Vagina (tissue), 2 donors: Measurements from ENCODE around the gene PRTG.

Experiments
- CTCF ChIP-seq, 3 experiments: fragments of 450-650 bp in 2 of 3; fragments of 200-600 bp in 1 of 3; sonication (generic) in 1 of 3; IDR thresholded peaks; one replicate each; pipeline ENCODE4 v1.5.1; 2017 to 2019; ENCODE audit warnings: antibody characterized with exemption in 3 of 3, mild to moderate bottlenecking in 2 of 3, moderate library complexity in 2 of 3
- POLR2A ChIP-seq, 2 donors: fragments of 450-650 bp; IDR thresholded peaks; one replicate each; pipeline ENCODE4 v1.6.1; 2017; ENCODE audit warnings: antibody characterized with exemption in 2 of 2, mild to moderate bottlenecking in 2 of 2, moderate library complexity in 2 of 2
- POLR2AphosphoS5 ChIP-seq, 2 donors: sonication (generic); formaldehyde crosslinking; IDR thresholded peaks; one replicate each; pipeline ENCODE4 v1.9.0; 2017; ENCODE audit warnings: antibody characterized with exemption in 2 of 2, mild to moderate bottlenecking in 2 of 2, low read depth in 1 of 2; ENCODE audit not compliant: insufficient read depth in 1 of 2

DNA sequence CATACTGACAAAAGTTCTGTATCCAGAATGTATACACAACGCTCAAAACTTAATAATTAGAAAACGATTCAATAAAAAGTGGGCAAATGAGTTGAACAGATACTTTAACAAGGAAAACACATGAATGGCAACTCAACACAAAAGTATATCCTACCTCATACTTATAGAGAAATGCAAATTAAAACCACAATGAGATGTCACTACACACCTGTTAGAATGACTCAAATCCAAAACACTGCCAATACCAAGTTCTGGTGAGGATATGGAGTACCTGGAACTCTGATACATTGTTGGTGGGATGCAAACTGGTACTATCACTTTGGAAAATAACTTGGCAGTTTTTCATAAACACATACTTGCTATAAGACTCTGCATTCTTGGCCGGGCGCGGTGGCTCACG is 42.1 kb downstream of the PRTG start:
- TF ChIP-seq POLR2A (IDR thresholded peaks at IDR 0.05): no peak
- no peak for TF ChIP-seq CTCF (IDR thresholded peaks at IDR 0.05)
- TF ChIP-seq POLR2AphosphoS5 (IDR thresholded peaks at IDR 0.05; ENCODE audit: insufficient read depth in 1 of 2, low read depth in 1 of 2): no peak
